Right ventricle myocardium superior (tissue), 1 donor: Measurements from ENCODE around the gene CABCOCO1. TPM values are rescaled to one million over a fixed set of nuclear protein-coding genes. Genes with fewer than 3 reads are reported as not detected.

ENCODE experiments used
- ATAC-seq: fragments of 200-7000 bp; cut with Tn5 transposase; one replicate; pipeline ENCODE4 v1.9.1; 2020; ENCODE audit warnings: mild to moderate bottlenecking; ENCODE audit not compliant: poor library complexity
- DNase-seq: peaks from one replicate; pipeline ENCODE4 v3.0.0-alpha.2; 2020
- intact Hi-C: fragments of 100-400 bp; cut with DNase I; formaldehyde crosslinking; loops from one replicate; pipeline ENCODE4 v1.11.2; 2022
- total RNA-seq: library from RNA; stranded (reverse); fragmentation: NEBNext Ultra II Directional; extraction: Animal tissue kit (Norgen Biotek cat#: 25700); gene quantifications from one replicate; pipeline ENCODE4 v1.2.1, GENCODE V29; 2021
- donor health status: DM: no; HTN: yes; CAD: no; lungs with severe emphysema.

The CABCOCO1 gene
- total RNA-seq, 1 donor from 2014 or later = not detected

DNA sequence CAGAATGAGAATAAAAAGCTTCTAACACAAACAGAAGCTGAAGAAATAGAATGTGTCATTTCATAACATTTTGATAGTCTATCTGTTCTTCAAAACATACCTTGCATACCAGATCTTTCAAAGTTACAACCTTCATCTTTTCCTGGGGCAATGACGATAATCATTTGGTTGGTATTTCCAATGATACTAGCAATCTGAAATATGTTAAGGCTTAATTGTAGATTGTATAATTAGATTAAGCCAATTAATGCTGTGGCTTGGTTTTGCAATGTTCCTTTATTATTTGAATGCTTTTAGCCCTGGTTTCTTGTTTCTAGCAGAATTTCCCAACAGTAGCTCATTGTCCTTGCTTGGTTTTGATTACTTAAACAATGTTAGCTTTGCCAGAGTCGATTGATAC lies 84.6 kb downstream of the CABCOCO1 start:
- intact Hi-C loops = no loop called here
- no peak for DNase-seq

DNA sequence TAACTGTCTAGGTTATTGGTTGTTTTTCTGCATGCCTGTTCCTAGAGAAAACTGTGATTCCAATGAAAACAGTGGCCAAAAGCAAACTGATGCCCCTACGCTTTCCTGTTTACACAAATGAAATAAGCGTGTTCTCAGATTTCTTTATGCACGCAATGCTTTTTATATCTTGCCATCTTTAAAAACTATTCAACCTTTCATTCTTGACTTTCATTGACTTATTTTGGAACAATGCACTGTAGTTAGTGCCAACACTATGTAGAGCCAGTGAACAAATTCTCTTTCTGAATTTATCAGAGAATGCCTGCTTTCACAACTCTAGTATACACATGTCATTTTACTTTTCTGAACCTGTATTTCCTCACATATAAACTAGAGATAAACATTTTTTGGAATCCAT lies 86.6 kb downstream of the CABCOCO1 start:
- DNase-seq (no peak), ATAC-seq (no peak)
- intact Hi-C loops = no loop called here

More for the DNA sequence above, 84.6 kb downstream of the CABCOCO1 start:
- no peak for ATAC-seq

DNA sequence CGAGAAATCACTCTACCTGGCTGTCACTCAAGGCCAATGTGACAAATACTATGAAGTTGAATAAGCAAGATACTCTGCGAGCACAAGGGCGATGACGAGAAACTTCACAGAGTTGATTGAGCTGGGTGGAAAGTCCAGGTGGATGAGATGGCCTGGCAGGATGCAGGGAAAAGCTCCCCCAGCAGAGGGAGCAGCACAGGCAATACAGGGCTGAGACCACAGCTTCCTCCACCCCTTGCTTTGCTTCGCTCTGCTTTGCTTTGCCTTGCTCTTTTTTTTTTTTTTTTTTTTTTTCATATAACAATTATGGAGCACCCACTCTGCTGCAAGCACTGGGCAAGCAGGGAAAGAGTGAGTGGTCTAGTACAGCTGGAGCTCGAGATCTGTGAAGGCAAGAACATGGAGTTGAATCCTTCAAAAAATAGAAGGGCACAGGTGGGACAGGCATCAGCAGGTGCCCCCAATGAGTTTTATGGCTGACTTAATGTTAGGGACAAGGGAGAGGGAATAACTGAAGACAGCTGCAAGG lies 88.3 kb downstream of the CABCOCO1 start:
- DNase-seq (peak; percentile 64), ATAC-seq (peak; percentile 93)
- intact Hi-C loops = loop anchor here (10.0 kb wide), 1 partner anchor 494 kb away; no protein-coding TSS in a partner anchor

DNA sequence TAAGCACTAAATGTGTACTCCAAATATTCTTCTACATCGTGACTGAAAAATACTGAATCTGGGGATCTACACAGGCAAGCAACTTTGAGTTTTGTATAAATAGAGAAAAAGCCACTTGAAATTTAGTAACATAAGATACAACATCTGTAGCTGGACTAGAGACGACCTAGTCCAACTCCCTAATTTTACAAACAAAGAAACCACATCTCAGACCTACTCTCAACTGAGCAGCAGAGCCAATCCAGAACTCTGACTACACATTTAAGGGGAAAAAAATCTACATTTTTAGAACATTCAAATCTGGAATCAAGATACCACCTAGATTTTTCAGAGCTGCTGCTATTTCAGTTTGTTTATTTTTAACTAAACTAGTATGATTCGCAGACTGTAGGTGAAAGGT lies 88.9 kb downstream of the CABCOCO1 start:
- ATAC-seq (no peak), DNase-seq (no peak)
- intact Hi-C loops = loop anchor here (10.0 kb wide), 1 partner anchor 493 kb away; no protein-coding TSS in a partner anchor

DNA sequence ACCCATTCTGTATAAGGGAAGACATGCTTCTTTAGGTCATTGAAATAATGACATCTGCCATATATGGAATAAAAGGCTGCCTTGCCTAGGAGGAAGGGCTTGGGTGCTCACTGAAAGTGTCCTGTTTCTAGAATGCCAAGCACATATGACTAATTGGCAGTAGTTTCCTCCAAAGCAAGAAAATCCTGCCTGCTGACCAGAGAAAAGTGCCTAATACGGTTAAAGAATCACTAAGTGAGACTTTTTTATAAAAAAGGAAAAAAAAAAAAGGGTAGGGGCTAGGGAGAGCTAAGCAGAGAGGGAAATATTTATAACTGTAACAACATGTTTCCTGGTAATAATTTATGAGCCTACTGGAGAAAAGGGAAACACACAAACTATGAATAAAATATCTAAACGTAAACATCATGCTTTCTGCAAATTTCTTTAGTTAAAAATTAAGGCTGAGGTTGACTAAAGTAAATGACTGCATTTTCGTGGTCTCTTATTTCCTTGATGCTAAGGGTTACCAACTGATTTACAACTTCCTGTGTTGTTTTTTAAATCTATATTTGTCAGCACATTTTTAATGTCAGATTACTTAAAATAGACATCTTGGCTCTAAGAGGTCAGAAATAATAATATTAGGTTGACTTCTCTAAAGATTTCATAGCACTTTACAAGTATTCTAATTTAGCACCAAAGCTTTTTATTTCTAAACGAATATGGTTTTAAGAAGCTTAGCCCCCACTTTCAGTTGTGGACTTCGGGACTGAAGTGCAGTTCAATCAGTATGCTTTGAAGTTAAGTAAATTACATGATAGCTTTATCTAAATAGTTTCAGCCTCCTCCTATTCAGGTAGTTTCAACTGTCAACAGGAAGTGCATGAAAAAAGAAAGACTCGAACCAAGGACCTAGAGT lies 89.6 kb downstream of the CABCOCO1 start:
- no peak for ATAC-seq

DNA sequence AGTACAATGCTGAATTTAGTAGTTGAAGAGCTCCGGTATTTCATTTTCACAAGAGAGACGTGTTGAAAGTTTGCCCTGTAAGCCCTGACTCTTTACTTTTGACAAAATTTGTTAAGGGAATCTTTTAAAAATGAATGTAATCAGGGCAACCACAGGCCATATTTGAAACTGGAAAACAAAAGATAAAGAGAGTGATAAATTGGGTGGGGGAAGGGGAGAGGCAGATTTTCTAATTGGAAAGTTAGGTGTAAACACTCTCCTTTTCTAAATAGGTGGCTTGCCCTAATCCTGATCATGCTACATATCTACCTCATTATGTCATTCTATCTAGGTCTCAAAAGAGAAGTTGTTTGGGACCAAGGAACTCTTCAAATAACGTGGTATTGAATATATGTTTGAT lies 90.7 kb downstream of the CABCOCO1 start:
- no peak for ATAC-seq

More for the DNA sequence above, 89.6 kb downstream of the CABCOCO1 start:
- intact Hi-C loops = loop anchor here (10.0 kb wide), 1 partner anchor 492 kb away; no protein-coding TSS in a partner anchor
- no peak for DNase-seq

DNA sequence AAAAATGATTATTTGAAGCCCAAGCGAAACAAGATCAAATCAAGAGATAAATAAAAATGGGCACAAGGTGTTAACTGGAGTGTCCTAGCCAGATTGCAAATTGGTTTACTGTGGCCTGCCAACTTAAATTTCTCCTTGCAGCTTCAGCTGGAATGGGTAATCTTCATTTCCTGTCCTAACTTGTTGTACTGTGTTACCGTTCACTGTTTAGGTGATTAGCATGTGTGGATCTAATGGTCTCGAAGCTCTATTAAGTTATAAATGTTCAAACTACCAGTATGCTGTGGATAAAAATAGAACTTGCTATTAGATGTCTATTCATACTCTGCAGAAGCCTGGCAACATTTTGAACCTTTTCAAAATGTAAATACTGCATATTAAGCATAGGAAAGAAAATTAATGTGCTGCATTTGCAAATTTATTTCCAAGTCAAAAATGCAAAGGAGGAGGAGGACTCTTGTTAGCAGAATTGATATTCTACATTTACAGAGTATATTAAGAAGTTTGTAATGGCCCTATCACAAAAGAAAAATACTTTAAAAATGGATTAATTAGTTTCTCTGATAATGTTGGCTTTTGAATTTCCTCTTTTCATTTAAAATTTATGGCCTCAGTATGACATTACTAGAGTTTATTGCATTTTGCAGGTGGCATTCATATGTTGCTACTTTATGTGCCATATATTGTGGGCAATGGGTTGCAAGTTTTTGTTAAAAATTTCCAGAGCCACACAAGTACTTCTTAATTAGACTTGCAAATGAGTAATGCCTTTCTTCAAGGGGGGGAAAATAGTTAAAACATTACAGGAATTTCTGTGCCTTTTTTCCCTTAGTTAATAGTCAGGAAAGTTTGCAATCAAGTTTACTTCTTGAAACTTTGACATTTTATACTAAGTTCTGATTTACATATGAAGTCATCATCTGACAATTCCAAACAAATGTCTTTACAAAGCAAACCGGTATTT lies 92.1 kb downstream of the CABCOCO1 start:
- intact Hi-C loops = loop anchor here (10.0 kb wide), 1 partner anchor 490 kb away; no protein-coding TSS in a partner anchor
- ATAC-seq = no peak

More for the DNA sequence above, 90.7 kb downstream of the CABCOCO1 start:
- intact Hi-C loops = loop anchor here (10.0 kb wide), 1 partner anchor 491 kb away; no protein-coding TSS in a partner anchor
- DNase-seq = no peak

DNA sequence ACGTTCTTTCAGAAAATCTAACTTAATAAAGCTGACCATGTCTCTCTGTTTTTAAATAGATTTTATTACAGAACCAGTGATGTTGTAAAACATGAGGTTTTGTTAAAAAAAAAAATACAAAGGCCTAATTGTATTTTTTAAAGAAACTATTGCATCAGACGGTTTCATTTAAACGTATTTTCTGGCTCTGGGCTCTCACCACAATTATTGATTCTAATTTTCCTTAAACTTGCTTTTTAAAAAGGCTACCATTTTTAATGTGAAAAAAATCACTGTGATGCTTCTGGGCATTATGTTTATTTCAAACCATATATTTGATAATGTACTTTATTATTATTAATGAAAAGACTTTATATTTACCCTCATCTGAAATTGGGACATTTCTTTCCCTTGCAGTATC lies 94.3 kb downstream of the CABCOCO1 start:
- ATAC-seq (no peak), DNase-seq (no peak)
- intact Hi-C loops = loop anchor here (10.0 kb wide), 1 partner anchor 488 kb away; no protein-coding TSS in a partner anchor

More for the DNA sequence above, 92.1 kb downstream of the CABCOCO1 start:
- DNase-seq = no peak

DNA sequence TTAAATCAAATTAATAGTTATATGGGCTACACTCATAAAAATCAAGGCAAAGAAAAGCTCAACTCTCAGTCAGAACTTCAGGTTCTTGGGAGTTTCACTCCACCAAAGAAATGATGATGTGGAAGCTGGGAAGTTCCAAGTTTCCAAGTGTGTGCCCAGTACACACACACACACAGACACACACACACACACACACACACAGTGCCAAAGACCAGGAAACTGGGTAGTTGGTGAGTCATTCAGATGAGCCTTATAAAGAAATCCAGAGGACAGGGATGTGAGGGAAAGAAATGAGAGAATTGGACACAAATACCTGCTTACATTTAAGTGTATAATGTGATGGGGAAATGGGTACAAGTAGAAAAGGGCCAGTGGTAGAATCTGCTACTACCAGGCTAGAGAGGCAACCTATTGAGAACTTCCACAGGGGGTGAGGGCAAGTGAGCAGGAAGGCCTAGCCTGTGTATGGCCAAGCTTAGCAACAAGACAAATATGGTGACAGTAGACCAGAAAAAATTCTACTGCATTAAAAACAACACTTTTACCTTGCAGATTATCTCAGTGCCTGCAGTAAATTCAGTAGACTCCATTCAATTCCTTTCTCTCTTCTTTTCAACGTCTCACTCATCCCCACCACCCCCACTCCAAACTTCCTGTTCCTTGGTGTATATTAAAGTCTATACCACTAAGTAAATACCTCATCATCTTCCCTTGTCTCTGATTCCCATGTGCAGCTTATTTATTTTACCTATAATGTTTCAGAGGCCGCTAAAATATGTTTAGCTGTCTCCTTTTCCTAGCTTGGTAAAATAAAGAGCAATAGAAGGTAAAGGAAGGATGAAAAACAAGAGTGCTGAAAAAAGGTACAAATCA lies 95.0 kb downstream of the CABCOCO1 start:
- ATAC-seq = no peak
- intact Hi-C loops = loop anchor here (10.0 kb wide), 1 partner anchor 487 kb away; no protein-coding TSS in a partner anchor

DNA sequence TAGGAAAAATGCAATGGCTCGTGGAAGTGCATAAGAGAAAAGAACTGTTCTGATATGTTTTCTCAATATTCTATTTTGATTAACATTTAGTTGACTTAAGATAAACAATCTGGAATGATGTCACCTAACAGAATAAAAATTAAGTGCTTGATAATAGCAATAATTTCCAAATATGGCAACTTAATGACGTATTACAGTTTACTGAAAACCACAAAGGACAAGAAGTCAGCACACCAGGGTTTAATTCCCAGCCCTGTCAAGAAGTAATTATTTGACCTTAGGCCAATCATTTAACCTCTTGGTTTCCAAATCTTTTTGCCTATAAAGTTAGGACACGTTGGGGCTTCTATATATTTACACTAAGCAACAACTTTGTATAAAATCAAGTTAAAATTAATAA lies 95.7 kb downstream of the CABCOCO1 start:
- DNase-seq (no peak), ATAC-seq (no peak)
- intact Hi-C loops = loop anchor here (10.0 kb wide), 1 partner anchor 486 kb away; no protein-coding TSS in a partner anchor

More for the DNA sequence above, 95.0 kb downstream of the CABCOCO1 start:
- DNase-seq = no peak

DNA sequence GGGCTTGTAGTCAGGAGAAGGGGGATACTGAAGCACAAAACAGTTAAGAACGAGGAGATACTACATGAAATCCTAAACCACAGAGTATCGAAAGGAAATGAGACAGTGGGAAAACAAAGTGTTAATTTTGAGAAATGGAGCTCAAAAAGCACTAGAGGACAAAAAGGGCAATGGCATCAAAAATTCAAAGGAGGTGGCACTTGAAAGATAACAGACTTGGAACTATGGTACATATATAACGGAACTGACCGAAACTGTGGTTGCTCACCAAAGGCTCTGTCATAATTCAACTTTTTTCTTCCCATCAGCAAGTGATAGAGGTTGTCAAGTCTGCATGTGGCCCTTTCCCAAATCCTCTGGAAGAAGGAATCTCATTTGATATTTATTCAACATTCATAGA lies 97.0 kb downstream of the CABCOCO1 start:
- intact Hi-C loops = loop anchor here (10.0 kb wide), 1 partner anchor 485 kb away; no protein-coding TSS in a partner anchor
- no peak for DNase-seq

DNA sequence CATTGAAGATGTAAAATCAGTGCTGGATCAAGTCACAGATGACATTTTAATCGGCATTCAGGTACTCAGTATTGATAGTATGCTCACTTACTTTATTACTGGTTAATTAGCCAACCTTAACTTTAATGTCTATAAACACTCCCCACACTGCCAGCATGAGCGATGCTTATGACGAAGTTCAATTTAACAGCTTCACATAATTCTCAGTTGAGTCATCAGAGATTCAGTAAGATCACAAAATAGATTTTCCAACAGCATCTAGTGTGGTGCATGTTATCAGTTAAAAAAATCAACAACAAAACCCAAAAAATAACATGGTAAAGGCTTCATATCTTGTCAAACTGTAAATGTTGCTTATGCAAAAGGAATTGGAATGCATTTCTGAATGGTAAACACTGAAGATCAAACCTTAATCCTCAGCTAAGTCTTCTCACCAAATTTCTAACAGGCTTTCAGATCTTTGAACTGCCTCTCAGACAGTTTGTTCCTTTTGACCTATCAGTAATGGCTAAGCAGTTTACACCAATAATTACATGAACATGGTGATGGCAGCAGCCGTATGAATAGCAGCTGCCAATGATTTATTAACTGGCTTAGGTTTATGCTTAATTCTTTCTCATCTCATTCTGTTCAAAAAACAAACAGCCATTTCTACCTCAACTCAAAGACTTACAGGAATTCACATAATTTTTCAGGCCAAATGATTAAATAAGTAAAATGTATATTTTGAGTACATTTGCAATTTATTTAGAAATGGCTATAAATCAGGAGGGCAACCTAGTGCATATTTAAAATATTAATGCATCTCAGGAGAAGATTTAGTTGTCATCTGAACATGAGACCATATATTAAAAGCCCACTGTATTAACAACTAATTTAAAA lies 98.5 kb downstream of the CABCOCO1 start:
- DNase-seq (no peak), ATAC-seq (no peak)
- intact Hi-C loops = no loop called here

More for the DNA sequence above, 97.0 kb downstream of the CABCOCO1 start:
- no peak for ATAC-seq

DNA sequence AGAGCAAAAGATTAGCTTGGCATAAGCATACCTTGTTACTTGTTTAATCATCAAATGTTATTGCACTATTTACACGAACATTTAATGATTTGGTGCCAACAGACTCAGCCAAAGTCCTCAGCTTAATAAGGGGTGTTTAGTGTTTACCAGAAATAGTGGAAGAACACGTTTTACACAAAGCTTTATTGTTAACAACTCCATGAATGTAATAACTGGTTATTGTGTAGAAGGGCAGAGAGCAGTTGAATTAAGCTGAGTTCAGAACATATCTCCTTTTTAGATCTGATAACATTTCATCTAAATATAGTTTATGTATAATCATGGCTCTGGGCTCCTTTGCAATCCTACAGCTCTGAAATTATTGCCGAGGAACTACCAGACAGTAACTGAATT lies 99.1 kb downstream of the CABCOCO1 start:
- no peak for ATAC-seq
- DNase-seq = no peak
- intact Hi-C loops = no loop called here

DNA sequence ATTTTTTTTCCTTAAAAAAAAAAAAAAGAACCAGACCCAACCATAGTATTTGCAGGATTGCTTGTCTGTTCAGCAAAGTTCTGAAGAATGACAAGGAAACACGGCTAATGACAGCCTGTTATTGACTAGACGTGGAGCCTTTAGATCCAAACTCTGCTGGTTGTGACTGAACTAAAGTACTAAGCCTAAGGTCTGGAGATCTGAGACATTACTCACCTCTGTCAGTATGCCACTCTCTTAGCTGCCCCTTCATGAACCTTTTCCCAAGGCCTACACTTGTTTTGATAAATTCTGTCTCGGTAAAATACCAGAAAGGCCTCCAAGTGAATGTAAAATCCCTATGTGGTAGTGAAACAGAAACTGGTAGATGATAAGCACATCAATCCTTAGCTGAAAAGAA lies 101.0 kb downstream of the CABCOCO1 start:
- intact Hi-C loops = no loop called here
- DNase-seq (no peak), ATAC-seq (no peak)

DNA sequence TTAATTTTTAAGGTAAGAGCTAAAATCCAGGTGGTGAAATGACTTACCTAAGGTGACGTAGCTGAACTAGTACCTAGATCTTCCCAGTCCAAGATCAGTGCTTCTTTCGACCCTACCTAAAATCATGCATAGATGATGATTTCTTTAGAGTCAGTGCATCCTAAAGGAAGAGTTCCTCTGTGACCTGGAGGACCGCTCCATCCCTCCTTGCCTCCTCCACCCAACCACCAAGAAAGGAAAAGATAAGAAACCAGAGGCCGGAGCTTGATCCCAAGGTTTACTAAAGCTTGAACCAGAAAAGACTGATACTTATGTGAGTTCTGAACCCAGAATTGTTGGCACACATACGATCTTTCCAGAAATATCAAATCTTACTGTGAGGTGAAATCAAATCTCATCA lies 101.8 kb downstream of the CABCOCO1 start:
- DNase-seq (no peak), ATAC-seq (no peak)
- intact Hi-C loops = no loop called here

DNA sequence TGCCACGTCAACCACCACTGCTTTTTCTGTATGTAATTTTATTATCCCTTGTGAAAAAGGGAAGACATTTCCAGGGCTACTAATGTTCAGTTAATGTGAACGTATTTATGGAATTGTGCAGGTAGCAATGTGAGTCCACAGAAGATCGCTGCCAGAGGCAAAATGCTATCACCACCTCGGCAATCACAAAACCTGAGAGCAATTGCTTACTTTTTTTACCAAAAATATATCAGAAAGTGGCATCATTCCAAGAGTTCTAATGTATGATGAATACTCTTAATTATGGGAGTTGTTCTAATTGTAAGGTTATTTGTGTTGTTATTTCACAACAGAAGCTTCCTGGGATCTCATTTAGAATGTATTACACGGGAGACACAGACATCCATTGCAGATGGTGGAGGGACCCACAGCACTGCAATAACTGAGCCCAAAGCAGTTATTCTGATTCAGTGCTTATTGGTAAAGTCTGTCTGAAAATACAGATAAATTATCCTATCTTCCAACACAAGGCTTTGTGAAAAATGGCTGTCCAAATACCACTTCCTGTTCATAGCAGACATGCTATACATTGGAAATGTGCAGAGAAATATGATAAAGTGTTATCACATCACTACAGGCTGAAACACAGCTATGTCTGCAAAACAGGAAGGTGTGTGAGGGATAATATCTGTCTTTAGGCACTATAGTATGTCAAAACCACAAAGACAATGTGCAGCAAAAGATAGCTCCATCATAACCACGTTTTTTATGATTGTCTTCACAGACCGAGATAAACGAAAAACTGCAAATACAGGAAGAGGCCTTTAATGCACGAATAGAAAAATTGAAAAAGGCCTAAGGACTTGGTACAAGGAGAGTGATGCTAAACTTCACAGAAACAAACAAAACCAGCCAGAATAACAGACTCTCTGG lies 102.7 kb downstream of the CABCOCO1 start:
- no peak for ATAC-seq
- no peak for DNase-seq
- intact Hi-C loops = no loop called here
